CD4-positive, alpha-beta T cell treated with Interleukin-6 at 100 ng/mL for 8 hours (primary cell): Measurements from ENCODE around the gene SERPINA1.
"Not testable (repeated sequence)": the region's sequence is repeated elsewhere in the genome, so short reads cannot be mapped to it uniquely, and the experiment has no call there.

Experiments
- DNase-seq: peaks from one replicate; pipeline ENCODE4 v3.0.0-alpha.2; 2020; ENCODE audit warnings: mixed read lengths, low spot score

Gene SERPINA1

GRCh38 chr14:94388384-94389103 is at the start of gene SERPINA1:
Gene SERPINA1 (minus strand): TSS chr14:94388602. CDS start chr14:94383237, 5,365 bp downstream.
- no peak for DNase-seq

- no peak for DNase-seq
These were observed 40.2 kb upstream of the SERPINA1 start for GRCh38 chr14:94428610-94429009.

- DNase-seq = no peak
These were observed 38.7 kb upstream of the SERPINA1 start for GRCh38 chr14:94427016-94427613.

- no peak for DNase-seq
These were observed 38.1 kb upstream of the SERPINA1 start for GRCh38 chr14:94426526-94426925.

- DNase-seq = no peak
These were observed 36.0 kb upstream of the SERPINA1 start for GRCh38 chr14:94424371-94424770.

GRCh38 chr14:94423453-94424056 is 35.2 kb upstream of the SERPINA1 start:
- peak; percentile 3 for DNase-seq

GRCh38 chr14:94421316-94421715 is 32.9 kb upstream of the SERPINA1 start:
- DNase-seq = no peak

- not testable (repeated sequence) for DNase-seq
These were observed 29.2 kb upstream of the SERPINA1 start for GRCh38 chr14:94417497-94418205.

GRCh38 chr14:94412671-94413638 is 24.6 kb upstream of the SERPINA1 start:
- DNase-seq = no peak

- no peak for DNase-seq
These were observed 23.2 kb upstream of the SERPINA1 start for GRCh38 chr14:94411638-94412037.

- not testable (repeated sequence) for DNase-seq
These were observed 21.0 kb upstream of the SERPINA1 start for GRCh38 chr14:94409430-94409829.

GRCh38 chr14:94408546-94409095 is 20.2 kb upstream of the SERPINA1 start:
- DNase-seq = no peak

- no peak for DNase-seq
These were observed 19.5 kb upstream of the SERPINA1 start for GRCh38 chr14:94407906-94408305.

GRCh38 chr14:94406910-94407309 is 18.5 kb upstream of the SERPINA1 start:
- DNase-seq = no peak

- DNase-seq = no peak
These were observed 17.1 kb upstream of the SERPINA1 start for GRCh38 chr14:94405486-94405885.

GRCh38 chr14:94404561-94404960 is 16.2 kb upstream of the SERPINA1 start:
- DNase-seq = no peak

GRCh38 chr14:94403312-94403932 is 15.0 kb upstream of the SERPINA1 start:
- no peak for DNase-seq

GRCh38 chr14:94401083-94401482 is 12.7 kb upstream of the SERPINA1 start:
- no peak for DNase-seq

- DNase-seq = no peak
These were observed 12.0 kb upstream of the SERPINA1 start for GRCh38 chr14:94400422-94400841.

- no peak for DNase-seq
These were observed 10.1 kb upstream of the SERPINA1 start for GRCh38 chr14:94398536-94398935.

- DNase-seq = no peak
These were observed 9.7 kb upstream of the SERPINA1 start for GRCh38 chr14:94398182-94398479.
